ENCODE measurements around the gene COL4A2. TPM values are rescaled to one million over a fixed set of nuclear protein-coding genes. Genes with fewer than 3 reads are reported as not detected.

COL4A2 gene
- total and polyA plus RNA-seq, 4 donors = 8.0 to 45.2 (median 40.3) TPM

- TF ChIP-seq REST (IDR thresholded peaks at IDR 0.05) (peak; percentile 65), YY1 (IDR thresholded peaks at IDR 0.05) (peak; percentile 82), ATF3 (IDR thresholded peaks at IDR 0.05) (peak; percentile 22), TAF1 (conservative IDR thresholded peaks at IDR 0.05) (no peak), SP1 (IDR thresholded peaks at IDR 0.05) (peak; percentile 99), FOXA2 (IDR thresholded peaks at IDR 0.05) (peak; percentile 75), NR2F2 (IDR thresholded peaks at IDR 0.05) (peak; percentile 91), JUND (IDR thresholded peaks at IDR 0.05) (peak in 1 of 2 donors; percentile 89)
These were observed 199.9 kb downstream of the COL4A2 start (continued) for GRCh38 chr13:110506859-110507566.

GRCh38 chr13:110507678-110508381, 200.7 kb downstream of the COL4A2 start:
- Histone ChIP-seq H3K9ac (ENCODE audit: low read depth in 1 of 2, low read length in 2 of 2) (peak overlapping the region in 1 of 2 donors; percentile 52), H3K27ac (ENCODE audit: low read depth in 1 of 2, low read length in 2 of 2) (peak overlapping the region; percentile 74 to 81), H3K9me3 (ENCODE audit: control insufficient read depth in 4 of 4, low read length in 3 of 4) (no peaks in the 10 kb centered on the region), H3K36me3 (ENCODE audit: control insufficient read depth in 4 of 4, insufficient read depth in 3 of 4, low read depth in 1 of 4, low read length in 3 of 4) (no peaks in the 10 kb centered on the region), H3K4me1 (ENCODE audit: control insufficient read depth in 4 of 4, insufficient read depth in 4 of 4, low read length in 3 of 4) (peaks cover 15 to 25% (median 19%) of the 10 kb centered on the region in 4 donors), H3K27me3 (ENCODE audit: control insufficient read depth in 4 of 4, insufficient read depth in 4 of 4, low read length in 3 of 4) (no peaks in the 10 kb centered on the region), H3K4me3 (ENCODE audit: low read depth in 1 of 3, low read length in 3 of 3) (peak overlapping the region in 1 of 3 donors; percentile 1)
- WGBS = 60% methylated on average over 23 of the region's 23 CpGs
- TF ChIP-seq ATF3 (IDR thresholded peaks at IDR 0.05) = no peak
- peak in 1 of 2 donors; percentile 5 for TF ChIP-seq JUND (IDR thresholded peaks at IDR 0.05)
- TF ChIP-seq RXRA (IDR thresholded peaks at IDR 0.05) = peak in 1 of 2 donors; percentile 51
- peak in 1 of 2 donors; percentile 59 for TF ChIP-seq HNF4A (conservative IDR thresholded peaks at IDR 0.05)
- peak; percentile 32 to 74 for TF ChIP-seq RAD21 (IDR thresholded peaks at IDR 0.05)
- no peak for TF ChIP-seq YY1 (IDR thresholded peaks at IDR 0.05)
- peak; percentile 56 for TF ChIP-seq CTCF (IDR thresholded peaks at IDR 0.05; ENCODE audit: low read depth, low read length, missing input control)
- TF ChIP-seq REST (IDR thresholded peaks at IDR 0.05) = peak; percentile 10
- DNase-seq (ENCODE audit: low spot score) = no peak

Data from liver (tissue), 9 donors.